SK-N-SH treated with all-trans-retinoic acid at 6 μM for 48 hours (cell line): ENCODE data around the gene URM1.

ENCODE experiments used
- ATAC-seq: fragments of 200-7000 bp; cut with Tn5 transposase; 3 replicates; pipeline ENCODE4 v1.9.1; 2020; ENCODE audit warnings: mild to moderate bottlenecking, moderate library complexity
- ARNTL ChIP-seq: fragments of 450-650 bp; formaldehyde crosslinking; IDR thresholded peaks from 2 replicates; pipeline ENCODE4 v1.5.0; 2020; ENCODE audit warnings: low read depth, mild to moderate bottlenecking, moderate library complexity, borderline replicate concordance
- BACH2 ChIP-seq: fragments of 250-450 bp; sonication (Bioruptor Pico); IDR thresholded peaks from 2 replicates; pipeline ENCODE4 v1.9.0; 2021; ENCODE audit warnings: mild to moderate bottlenecking, borderline replicate concordance
- CSDC2 ChIP-seq: fragments of 250-450 bp; sonication (Bioruptor Pico); IDR thresholded peaks from 2 replicates; pipeline ENCODE4 v1.5.0; 2020; ENCODE audit warnings: mild to moderate bottlenecking, moderate library complexity
- CSRNP3 ChIP-seq: fragments of 250-450 bp; sonication (Bioruptor Pico); IDR thresholded peaks from 2 replicates; pipeline ENCODE4 v1.5.1; 2021; ENCODE audit warnings: mild to moderate bottlenecking, moderate library complexity
- ESRRG ChIP-seq: fragments of 250-450 bp; sonication (Bioruptor Pico); IDR thresholded peaks from 2 replicates; pipeline ENCODE4 v1.6.1; 2021; ENCODE audit warnings: mild to moderate bottlenecking
- GLIS3 ChIP-seq: fragments of 250-450 bp; sonication (Bioruptor Pico); IDR thresholded peaks from 2 replicates; pipeline ENCODE4 v1.5.0; 2020; ENCODE audit warnings: mild to moderate bottlenecking, moderate library complexity
- ISL1 ChIP-seq: fragments of 250-450 bp; sonication (Bioruptor Pico); IDR thresholded peaks from 2 replicates; pipeline ENCODE4 v2.1.2; 2022; ENCODE audit warnings: mild to moderate bottlenecking, moderate library complexity
- OSR1 ChIP-seq: fragments of 250-450 bp; sonication (Bioruptor Pico); IDR thresholded peaks from 2 replicates; pipeline ENCODE4 v1.8.0; 2022; ENCODE audit warnings: moderate library complexity, mild to moderate bottlenecking, inconsistent platforms
- PATZ1 ChIP-seq: fragments of 250-450 bp; sonication (Bioruptor Pico); IDR thresholded peaks from 2 replicates; pipeline ENCODE4 v1.8.0; 2020; ENCODE audit warnings: mild to moderate bottlenecking, moderate library complexity, borderline replicate concordance
- POU6F1 ChIP-seq: fragments of 250-450 bp; sonication (Bioruptor Pico); IDR thresholded peaks from 2 replicates; pipeline ENCODE4 v1.8.0; 2021; ENCODE audit warnings: low read depth, mild to moderate bottlenecking, moderate library complexity, borderline replicate concordance
- PPARA ChIP-seq: fragments of 250-450 bp; sonication (Bioruptor Pico); IDR thresholded peaks from 2 replicates; pipeline ENCODE4 v1.5.0; 2020; ENCODE audit warnings: mild to moderate bottlenecking, borderline replicate concordance
- RARB ChIP-seq: fragments of 250-450 bp; sonication (Bioruptor Pico); IDR thresholded peaks from 2 replicates; pipeline ENCODE4 v1.8.0; 2021; ENCODE audit warnings: mild to moderate bottlenecking, moderate library complexity
- SNAI2 ChIP-seq: fragments of 250-450 bp; sonication (Bioruptor Pico); IDR thresholded peaks from 2 replicates; pipeline ENCODE4 v1.5.0; 2020; ENCODE audit warnings: mild to moderate bottlenecking, moderate library complexity
- TCF4 ChIP-seq: fragments of 250-450 bp; sonication (Bioruptor Pico); IDR thresholded peaks from 2 replicates; pipeline ENCODE4 v1.8.0; 2021; ENCODE audit warnings: mild to moderate bottlenecking, moderate library complexity, borderline replicate concordance
- TOX ChIP-seq: fragments of 250-450 bp; sonication (Bioruptor Pico); IDR thresholded peaks from 2 replicates; pipeline ENCODE4 v1.8.0; 2021; ENCODE audit warnings: mild to moderate bottlenecking, moderate library complexity, borderline replicate concordance
- TSHZ2 ChIP-seq: fragments of 250-450 bp; sonication (Bioruptor Pico); IDR thresholded peaks from 2 replicates; pipeline ENCODE4 v1.5.0; 2020; ENCODE audit warnings: mild to moderate bottlenecking, moderate library complexity
- ZC3H10 ChIP-seq: fragments of 250-450 bp; sonication (Bioruptor Pico); IDR thresholded peaks from 2 replicates; pipeline ENCODE4 v1.5.1; 2021; ENCODE audit warnings: mild to moderate bottlenecking, moderate library complexity
- ZFP3 ChIP-seq: fragments of 250-450 bp; sonication (Bioruptor Pico); IDR thresholded peaks from 2 replicates; pipeline ENCODE4 v1.5.0; 2020; ENCODE audit warnings: mild to moderate bottlenecking, moderate library complexity
- ZFP30 ChIP-seq: fragments of 450-650 bp; formaldehyde crosslinking; IDR thresholded peaks from 2 replicates; pipeline ENCODE4 v1.5.0; 2022; ENCODE audit warnings: mild to moderate bottlenecking, moderate library complexity
- ZNF565 ChIP-seq: fragments of 450-650 bp; formaldehyde crosslinking; conservative IDR thresholded peaks from 2 replicates; pipeline ENCODE4 v1.5.0; 2020; ENCODE audit warnings: low read depth, mild to moderate bottlenecking, moderate library complexity
- ZNF8 ChIP-seq: fragments of 450-650 bp; formaldehyde crosslinking; IDR thresholded peaks from 2 replicates; pipeline ENCODE4 v1.5.0; 2020; ENCODE audit warnings: mild to moderate bottlenecking, moderate library complexity
- TF ChIP-seq, protein P1 (sequence below): fragments of 250-450 bp; sonication (Bioruptor Pico); IDR thresholded peaks from 2 replicates; pipeline ENCODE4 v1.5.1; 2020; ENCODE audit warnings: low read depth, mild to moderate bottlenecking, moderate library complexity

Gene URM1

DNA sequence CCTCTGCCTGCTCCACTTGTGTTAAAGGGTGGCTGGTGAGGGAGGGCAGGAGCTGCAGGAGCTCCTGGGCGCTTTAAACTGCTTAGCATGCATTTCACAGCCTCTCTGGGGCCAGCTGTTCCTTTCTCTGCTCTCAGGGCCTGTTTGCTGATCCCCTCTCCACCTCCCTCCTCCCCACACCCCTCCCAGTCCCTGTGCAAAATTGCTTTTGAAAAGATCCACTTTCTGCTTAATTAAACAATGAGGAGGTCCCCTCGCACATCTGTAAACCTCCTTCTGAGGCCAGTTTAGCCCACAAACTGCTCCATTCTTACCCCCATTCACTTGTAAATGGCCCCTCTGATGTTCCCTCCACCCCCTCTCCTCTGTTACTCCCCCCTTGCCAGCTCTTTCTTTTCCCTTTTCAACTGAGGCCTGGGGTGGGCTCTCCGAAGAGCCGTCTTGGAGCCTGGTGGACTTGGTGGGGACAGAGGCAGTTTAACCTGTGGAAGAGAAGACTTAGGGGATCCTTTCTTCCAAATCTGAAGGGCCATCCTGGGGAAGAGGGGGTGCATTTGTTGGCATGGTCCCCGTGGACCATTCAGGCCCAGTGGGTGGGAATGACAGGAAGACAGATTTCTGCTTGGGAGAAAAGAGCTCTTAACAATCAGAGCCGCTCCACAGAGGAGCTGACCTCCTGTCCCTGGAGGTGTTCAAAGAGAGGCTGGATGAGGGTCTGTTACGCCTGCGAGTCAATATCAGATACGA, 12.0 kb downstream of the URM1 start:
- TF ChIP-seq ISL1: no peak
- TF ChIP-seq ESRRG (CRISPR knock-in tag): no peak
- no peak for TF ChIP-seq ZFP3 (CRISPR knock-in tag)
- TF ChIP-seq TOX: no peak
- no peak for TF ChIP-seq POU6F1 (CRISPR knock-in tag)
- no peak for TF ChIP-seq CSRNP3 (CRISPR knock-in tag)
- no peak for TF ChIP-seq SNAI2 (CRISPR knock-in tag)
- TF ChIP-seq OSR1: no peak
- TF ChIP-seq TCF4 (CRISPR knock-in tag): no peak
- TF ChIP-seq ZNF8 (CRISPR knock-in tag): no peak
- TF ChIP-seq TSHZ2 (CRISPR knock-in tag): no peak
- no peak for ATAC-seq

GRCh38 chr9:128383791-128384190, 12.6 kb downstream of the URM1 start:
- no peak for TF ChIP-seq ZC3H10 (CRISPR knock-in tag)
- no peak for TF ChIP-seq ZFP3 (CRISPR knock-in tag)
- TF ChIP-seq, protein P1, sequence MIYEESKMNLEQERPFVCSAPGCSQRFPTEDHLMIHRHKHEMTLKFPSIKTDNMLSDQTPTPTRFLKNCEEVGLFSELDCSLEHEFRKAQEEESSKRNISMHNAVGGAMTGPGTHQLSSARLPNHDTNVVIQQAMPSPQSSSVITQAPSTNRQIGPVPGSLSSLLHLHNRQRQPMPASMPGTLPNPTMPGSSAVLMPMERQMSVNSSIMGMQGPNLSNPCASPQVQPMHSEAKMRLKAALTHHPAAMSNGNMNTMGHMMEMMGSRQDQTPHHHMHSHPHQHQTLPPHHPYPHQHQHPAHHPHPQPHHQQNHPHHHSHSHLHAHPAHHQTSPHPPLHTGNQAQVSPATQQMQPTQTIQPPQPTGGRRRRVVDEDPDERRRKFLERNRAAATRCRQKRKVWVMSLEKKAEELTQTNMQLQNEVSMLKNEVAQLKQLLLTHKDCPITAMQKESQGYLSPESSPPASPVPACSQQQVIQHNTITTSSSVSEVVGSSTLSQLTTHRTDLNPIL: no peak
- no peak for TF ChIP-seq ZFP30 (CRISPR knock-in tag)
- no peak for TF ChIP-seq PPARA (CRISPR knock-in tag)
- TF ChIP-seq RARB (CRISPR knock-in tag): no peak
- TF ChIP-seq PATZ1 (CRISPR knock-in tag): no peak
- no peak for TF ChIP-seq POU6F1 (CRISPR knock-in tag)
- TF ChIP-seq CSRNP3 (CRISPR knock-in tag): no peak
- no peak for TF ChIP-seq OSR1
- no peak for TF ChIP-seq SNAI2 (CRISPR knock-in tag)
- no peak for TF ChIP-seq ISL1
- TF ChIP-seq ZNF8 (CRISPR knock-in tag): no peak
- no peak for TF ChIP-seq GLIS3
- TF ChIP-seq ZNF565 (CRISPR knock-in tag): no peak
- TF ChIP-seq CSDC2 (CRISPR knock-in tag): no peak
- TF ChIP-seq ARNTL (CRISPR knock-in tag): no peak
- no peak for TF ChIP-seq TSHZ2 (CRISPR knock-in tag)
- no peak for TF ChIP-seq BACH2 (CRISPR knock-in tag)
- TF ChIP-seq ESRRG (CRISPR knock-in tag): no peak
- ATAC-seq: no peak
